ENCODE data around the gene ZYX. TPM values are rescaled to one million over a fixed set of nuclear protein-coding genes. Genes with fewer than 3 reads are reported as not detected.

ZYX gene
- total and polyA plus RNA-seq, 2 of the 13 experiments (the other 11 are each of a cell fraction or from before 2014, with no cell fraction given): 9.9 to 13.7 TPM

- no peak for TF ChIP-seq SP140L (CRISPR knock-in tag; IDR thresholded peaks at IDR 0.05; ENCODE audit: borderline replicate concordance)
- no peak for TF ChIP-seq ZNF510 (CRISPR knock-in tag; IDR thresholded peaks at IDR 0.05; ENCODE audit: low read depth)
- TF ChIP-seq DNMT3B (CRISPR knock-in tag; conservative IDR thresholded peaks at IDR 0.05): no peak
- no peak for TF ChIP-seq KMT2B (CRISPR knock-in tag; IDR thresholded peaks at IDR 0.05)
- TF ChIP-seq THAP9 (CRISPR knock-in tag; IDR thresholded peaks at IDR 0.05; ENCODE audit: borderline replicate concordance): no peak
- TF ChIP-seq MIXL1 (CRISPR knock-in tag; IDR thresholded peaks at IDR 0.05): no peak
- TF ChIP-seq HIVEP1 (CRISPR knock-in tag; IDR thresholded peaks at IDR 0.05): no peak
- 0 out of 2 replicates have a peak, but pooled peaks have one; percentile 37 for TF ChIP-seq ZNF251 (CRISPR knock-in tag; IDR thresholded peaks at IDR 0.05)
- TF ChIP-seq ZNF773 (CRISPR knock-in tag; IDR thresholded peaks at IDR 0.05; ENCODE audit: borderline replicate concordance): no peak
- TF ChIP-seq ZNF274 (CRISPR knock-in tag; IDR thresholded peaks at IDR 0.05): no peak
- peak; percentile 50; the same call in 1 of the 2 replicates for TF ChIP-seq PAXIP1 (CRISPR knock-in tag; conservative IDR thresholded peaks at IDR 0.05)
- TF ChIP-seq MEIS2 (CRISPR knock-in tag; IDR thresholded peaks at IDR 0.05): no peak
- no peak for TF ChIP-seq HNF1A (IDR thresholded peaks at IDR 0.05; ENCODE audit: low read depth)
- TF ChIP-seq HNF1A (CRISPR knock-in tag; IDR thresholded peaks at IDR 0.05; ENCODE audit: borderline replicate concordance): 0 out of 2 replicates have a peak, but pooled peaks have one; percentile 29
- no peak for TF ChIP-seq ZNF766 (CRISPR knock-in tag; IDR thresholded peaks at IDR 0.05; ENCODE audit: borderline replicate concordance)
- no peak for TF ChIP-seq ZNF562 (CRISPR knock-in tag; IDR thresholded peaks at IDR 0.05; ENCODE audit: borderline replicate concordance)
- TF ChIP-seq ZNF225 (CRISPR knock-in tag; IDR thresholded peaks at IDR 0.05): no peak
- no peak for TF ChIP-seq NFE2 (CRISPR knock-in tag; IDR thresholded peaks at IDR 0.05)
Observed at GRCh38 chr7:143391462-143392404, 10.6 kb downstream of the ZYX start (continued).

Measured in HepG2 (cell line).